Activated CD8-positive, alpha-beta memory T cell treated with anti-CD3 and anti-CD28 coated beads for 24 hours (primary cell): ENCODE data around the gene A2M.

Experiments used
- DNase-seq: peaks from one replicate; pipeline ENCODE4 v3.0.0-alpha.2; 2020

A2M gene

GRCh38 chr12:9033265-9033887 lies 82.3 kb downstream of the A2M start:
- DNase-seq: no peak

GRCh38 chr12:9032202-9032964 lies 83.3 kb downstream of the A2M start:
- DNase-seq: no peak

- no peak for DNase-seq
These were observed 84.9 kb downstream of the A2M start for GRCh38 chr12:9030776-9031175.

- DNase-seq: peak; percentile 73
These were observed 88.3 kb downstream of the A2M start for GRCh38 chr12:9027161-9028059.

GRCh38 chr12:9024512-9024911 lies 91.2 kb downstream of the A2M start:
- DNase-seq: no peak

- no peak for DNase-seq
These were observed 93.1 kb downstream of the A2M start for GRCh38 chr12:9022592-9022991.
